HG02970 (cell line): Measurements from ENCODE around the gene ARL8B.
"Not testable (repeated sequence)": the region's sequence is repeated elsewhere in the genome, so short reads cannot be mapped to it uniquely, and the experiment has no call there.

ENCODE experiments used
- ATAC-seq: cut with Tn5 transposase; IDR thresholded peaks from one replicate; pipeline ENCODE4 v1.9.1; 2021; ENCODE audit warnings: mild to moderate bottlenecking, moderate library complexity, moderate number of reproducible peaks; ENCODE audit not compliant: unreplicated experiment, low FRiP score

Gene ARL8B

GRCh38 chr3:5106933-5107334 is 15.2 kb upstream of the ARL8B start:
- ATAC-seq = not testable (repeated sequence)

GRCh38 chr3:5110337-5110736 is 11.8 kb upstream of the ARL8B start:
- no peak for ATAC-seq

- ATAC-seq = no peak
These were observed 10.0 kb upstream of the ARL8B start for GRCh38 chr3:5112043-5112442.

DNA sequence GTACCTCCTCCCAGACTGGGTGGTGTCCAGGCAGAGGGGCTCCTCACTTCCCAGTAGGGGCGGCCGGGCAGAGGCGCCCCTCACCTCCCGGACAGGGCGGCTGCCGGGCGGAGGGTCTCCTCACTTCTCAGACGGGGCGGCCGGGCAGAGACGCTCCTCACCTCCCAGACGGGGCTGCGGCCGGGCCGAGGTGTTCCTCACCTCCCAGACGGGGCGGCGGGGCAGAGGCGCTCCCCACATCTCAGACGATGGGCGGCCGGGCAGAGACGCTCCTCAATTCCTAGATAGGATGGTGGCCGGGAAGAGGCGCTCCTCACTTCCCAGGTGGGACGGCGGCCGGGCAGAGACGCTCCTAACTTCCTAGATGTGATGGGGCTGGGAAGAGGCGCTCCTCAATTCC is 8.4 kb upstream of the ARL8B start:
- ATAC-seq = not testable (repeated sequence)

DNA sequence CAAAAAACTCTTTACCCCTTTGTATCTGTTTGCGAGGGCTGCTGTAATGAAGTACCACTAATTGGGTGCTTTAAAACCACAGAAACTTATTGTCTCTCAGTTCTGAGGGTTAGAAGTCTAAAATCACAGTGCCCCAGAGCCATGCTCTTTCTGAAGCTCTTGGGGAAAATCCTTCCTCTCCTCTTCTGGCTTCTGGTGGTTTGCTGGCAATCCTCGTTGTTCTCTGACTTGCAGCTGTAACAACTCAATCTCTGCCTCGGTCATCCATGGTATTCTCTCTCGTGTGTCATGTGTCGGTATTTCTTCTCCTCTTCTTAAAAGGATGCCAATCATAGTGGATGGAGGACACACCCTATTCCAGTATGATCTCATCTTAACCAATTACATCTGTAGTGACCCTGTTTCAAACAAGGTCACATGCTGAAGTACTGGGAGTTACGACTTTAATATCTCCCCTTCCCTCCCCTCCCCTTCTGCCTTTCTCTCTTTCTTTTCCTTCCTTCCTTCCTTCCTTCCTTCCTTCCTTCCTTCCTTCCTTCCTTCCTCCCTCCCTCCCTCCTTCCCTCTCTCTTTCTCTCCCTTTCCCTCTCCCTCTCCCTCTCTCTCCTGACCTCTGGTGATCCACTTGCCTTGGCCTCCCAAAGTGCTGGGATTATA is 6.5 kb upstream of the ARL8B start:
- no peak for ATAC-seq

- ATAC-seq = no peak
These were observed 5.6 kb upstream of the ARL8B start for GRCh38 chr3:5116538-5116937.

GRCh38 chr3:5120446-5120845 is 1.6 kb upstream of the ARL8B start:
- no peak for ATAC-seq

- ATAC-seq = no peak
These were observed 932 bp downstream of the ARL8B start for GRCh38 chr3:5122741-5123706.

- ATAC-seq = no peak
These were observed 1.8 kb downstream of the ARL8B start for GRCh38 chr3:5123937-5124336.

- no peak for ATAC-seq
These were observed 4.5 kb downstream of the ARL8B start for GRCh38 chr3:5126586-5126985.

- ATAC-seq = no peak
These were observed 6.8 kb downstream of the ARL8B start for GRCh38 chr3:5128849-5129248.

GRCh38 chr3:5133239-5134018 is 11.3 kb downstream of the ARL8B start:
- ATAC-seq = no peak

DNA sequence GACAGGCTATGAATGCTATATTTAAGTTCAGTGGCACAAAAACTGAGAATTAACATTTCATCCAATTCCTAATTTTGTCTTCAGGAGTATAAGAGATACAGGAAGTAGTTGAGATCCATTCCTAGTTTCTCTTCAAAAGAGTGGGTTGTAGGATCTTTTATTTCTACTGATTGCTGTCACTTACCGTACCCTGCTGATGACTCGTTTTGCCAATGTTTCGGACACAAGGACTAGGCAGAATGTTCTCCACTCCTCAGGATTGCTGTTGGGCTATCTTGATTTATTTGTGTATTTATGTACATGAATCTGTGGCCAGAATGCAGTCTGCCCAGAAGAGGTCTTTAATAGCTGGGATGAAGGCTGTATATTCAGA is 11.9 kb downstream of the ARL8B start:
- ATAC-seq = no peak

DNA sequence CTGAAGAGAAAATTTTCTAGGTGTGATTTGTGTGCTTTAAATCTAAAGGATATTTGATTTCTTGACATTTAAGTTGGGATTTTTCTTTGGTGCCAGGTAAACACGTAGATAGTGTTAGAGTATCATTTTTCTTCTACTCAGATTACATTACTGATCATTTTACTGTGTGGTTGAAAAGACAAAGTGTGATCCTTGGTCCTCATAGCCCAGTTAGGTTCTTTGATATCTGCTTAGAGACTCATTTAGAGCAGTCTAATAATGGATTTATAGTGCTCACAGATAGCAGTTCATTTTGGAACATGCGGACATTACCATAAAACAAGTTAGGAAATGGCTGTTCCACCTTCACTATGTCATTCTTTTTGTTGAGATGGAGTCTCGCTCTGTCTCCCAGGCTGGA is 12.4 kb downstream of the ARL8B start:
- no peak for ATAC-seq

DNA sequence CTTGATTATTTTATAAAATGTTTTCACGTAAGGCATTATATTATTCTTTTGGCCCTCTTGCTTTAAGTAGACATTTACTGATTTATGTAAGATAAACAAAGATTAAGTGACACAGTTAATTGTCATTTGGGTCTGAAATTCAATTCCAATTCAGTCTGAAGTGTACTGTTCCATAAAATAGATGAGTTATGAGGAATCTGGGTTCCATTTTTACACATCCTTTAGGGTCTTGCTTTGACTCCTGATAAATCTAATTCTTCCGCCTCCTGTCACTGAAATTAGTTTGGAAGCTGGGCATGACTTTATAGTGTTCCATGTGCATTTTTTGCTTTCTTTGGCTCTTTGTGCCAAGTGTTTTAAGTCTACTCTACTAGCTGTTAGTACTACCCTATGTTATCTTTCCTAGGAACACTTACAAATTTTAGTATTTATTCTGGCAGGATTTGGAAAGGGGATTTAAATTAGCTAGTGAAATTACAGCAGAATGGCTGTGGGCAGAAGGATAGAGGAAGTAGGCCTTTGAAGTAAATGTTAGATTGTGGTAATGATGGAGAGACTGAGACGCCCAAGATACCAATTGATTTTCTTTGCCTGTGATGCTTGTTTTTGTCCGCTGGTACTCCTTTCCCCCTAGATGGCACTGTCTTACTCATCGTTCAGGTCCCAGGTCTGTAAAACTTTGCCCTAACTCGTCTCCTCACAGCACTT is 14.3 kb downstream of the ARL8B start:
- ATAC-seq = peak; percentile 72

DNA sequence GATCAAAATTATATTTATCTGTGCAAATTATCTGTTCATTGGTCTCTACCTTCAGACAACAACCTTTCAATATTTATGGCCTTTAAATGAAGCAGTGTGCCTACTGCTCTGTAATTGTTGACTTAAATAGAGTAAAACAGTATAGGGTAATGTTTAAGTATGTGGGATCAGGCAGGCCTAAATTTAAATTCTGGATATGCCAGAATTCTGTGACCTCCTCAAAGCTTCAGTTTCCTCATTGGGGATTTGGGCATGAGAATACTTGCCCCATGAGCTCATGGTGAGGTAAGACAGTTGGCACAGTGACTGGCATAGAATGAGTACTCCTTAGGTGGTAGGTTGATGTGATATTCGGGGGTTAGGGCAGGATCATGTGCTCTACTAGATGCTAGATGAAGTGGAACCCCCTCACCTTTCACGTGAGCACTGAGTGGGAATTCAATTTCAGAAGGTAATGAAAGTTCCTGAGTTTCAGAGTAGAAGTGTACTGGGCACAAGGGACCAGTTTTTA is 14.9 kb downstream of the ARL8B start:
- no peak for ATAC-seq

DNA sequence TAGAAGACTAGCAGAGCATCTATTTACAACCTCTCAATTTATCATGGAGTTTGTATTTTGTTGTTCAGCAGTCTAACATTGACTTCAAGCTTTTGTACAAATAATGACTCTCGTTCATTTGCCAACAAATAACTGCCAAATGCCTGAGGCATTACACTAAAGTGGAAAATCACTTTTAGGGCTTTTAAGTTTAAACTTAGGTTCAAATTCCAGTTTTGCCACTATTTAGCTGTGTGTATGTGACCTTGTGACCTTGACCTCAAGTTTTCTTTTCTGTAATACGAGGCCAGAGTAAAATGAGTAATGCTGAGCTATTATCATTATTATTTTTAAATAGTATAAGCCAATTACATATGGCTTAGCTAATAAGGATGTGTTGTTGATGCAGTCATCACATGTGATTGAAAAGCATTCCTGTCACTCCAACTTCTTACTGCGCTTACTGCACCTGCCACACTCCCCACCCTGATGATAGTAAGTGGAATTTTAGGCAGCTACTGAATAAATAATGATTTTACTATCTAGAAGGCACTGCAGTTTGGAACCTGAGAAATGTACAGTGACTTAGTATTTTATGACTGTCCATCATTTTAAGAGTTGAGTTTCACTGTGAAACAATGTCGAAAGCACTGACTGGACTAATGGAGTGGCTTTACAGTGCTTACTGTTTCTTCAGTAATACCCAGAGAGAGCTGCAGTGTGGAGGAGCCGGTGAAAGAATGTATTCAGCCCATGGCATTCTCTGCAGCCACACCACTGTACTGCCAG is 16.3 kb downstream of the ARL8B start:
- no peak for ATAC-seq

GRCh38 chr3:5140230-5140621 is 18.1 kb downstream of the ARL8B start:
- ATAC-seq = no peak

GRCh38 chr3:5140839-5141238 is 18.7 kb downstream of the ARL8B start:
- no peak for ATAC-seq

DNA sequence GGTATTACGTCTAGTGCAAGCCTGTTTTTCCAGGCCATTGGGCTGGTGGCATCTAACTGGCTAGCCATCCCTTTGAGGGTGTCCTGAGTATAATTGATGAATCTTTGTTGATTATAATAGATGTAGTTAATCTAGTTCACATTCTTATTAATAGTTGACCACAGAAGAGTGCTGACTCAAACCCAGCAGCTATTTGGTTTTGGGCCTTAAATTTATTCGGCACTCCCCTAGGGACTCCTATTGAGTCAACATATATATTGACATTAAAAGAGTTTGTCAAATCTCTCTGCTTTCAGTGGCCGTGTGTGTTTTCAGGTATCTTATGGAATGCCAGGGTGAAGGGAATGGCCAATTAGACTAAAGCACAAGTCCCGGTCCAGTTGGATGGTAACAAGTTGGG is 19.7 kb downstream of the ARL8B start:
- no peak for ATAC-seq
